GM21526 (cell line): Measurements from ENCODE around the gene HNRNPL.
A peak's percentile ranks its signal among the peaks of the same experiment; 100 is the strongest.
"Not testable (repeated sequence)": the region's sequence is repeated elsewhere in the genome, so short reads cannot be mapped to it uniquely, and the experiment has no call there.

Experiments used
- ATAC-seq: cut with Tn5 transposase; IDR thresholded peaks from one replicate; pipeline ENCODE4 v1.9.1; 2021; ENCODE audit warnings: moderate library complexity; ENCODE audit not compliant: unreplicated experiment, low FRiP score

The HNRNPL gene

GRCh38 chr19:38849860-38850435 lies at the start of gene HNRNPL:
Gene HNRNPL (minus strand): TSS chr19:38849986. CDS start chr19:38849966, 20 bp downstream.
- peak; percentile 46 for ATAC-seq

- ATAC-seq: peak; percentile 1
Observed at GRCh38 chr19:38898788-38899446, 49.1 kb upstream of the HNRNPL start.

- no peak for ATAC-seq
Observed at GRCh38 chr19:38894968-38895367, 45.2 kb upstream of the HNRNPL start.

GRCh38 chr19:38893341-38893771 lies 43.6 kb upstream of the HNRNPL start:
- no peak for ATAC-seq

- ATAC-seq: no peak
Observed at GRCh38 chr19:38892841-38893240, 43.1 kb upstream of the HNRNPL start.

GRCh38 chr19:38891771-38892170 lies 42.0 kb upstream of the HNRNPL start:
- ATAC-seq: no peak

- ATAC-seq: no peak
Observed at GRCh38 chr19:38890686-38891085, 40.9 kb upstream of the HNRNPL start.

- ATAC-seq: no peak
Observed at GRCh38 chr19:38889803-38890202, 40.0 kb upstream of the HNRNPL start.

- ATAC-seq: no peak
Observed at GRCh38 chr19:38888876-38889275, 39.1 kb upstream of the HNRNPL start.

GRCh38 chr19:38884691-38885090 lies 34.9 kb upstream of the HNRNPL start:
- not testable (repeated sequence) for ATAC-seq

GRCh38 chr19:38883286-38883685 lies 33.5 kb upstream of the HNRNPL start:
- ATAC-seq: no peak

GRCh38 chr19:38880882-38881609 lies 31.3 kb upstream of the HNRNPL start:
- ATAC-seq: no peak

GRCh38 chr19:38880076-38880881 lies 30.5 kb upstream of the HNRNPL start:
- no peak for ATAC-seq

- ATAC-seq: no peak
Observed at GRCh38 chr19:38879400-38879751, 29.6 kb upstream of the HNRNPL start.

GRCh38 chr19:38878575-38879399 lies 29.0 kb upstream of the HNRNPL start:
- ATAC-seq: no peak

- ATAC-seq: no peak
Observed at GRCh38 chr19:38877781-38878574, 28.2 kb upstream of the HNRNPL start, which contains the start of gene RINL. Gene RINL (minus strand): TSS chr19:38878275. CDS start chr19:38876742, 1,533 bp downstream.

GRCh38 chr19:38875656-38876395 lies 26.0 kb upstream of the HNRNPL start:
- no peak for ATAC-seq

GRCh38 chr19:38873400-38873799 lies 23.6 kb upstream of the HNRNPL start:
- not testable (repeated sequence) for ATAC-seq
